GM10248 (cell line): ENCODE measurements around the gene CERS6.

Source experiments
- CTCF ChIA-PET: fragments of 300-600 bp; sonication (Branson Sonifier 250); formaldehyde crosslinking; extraction: SDS; loops from one replicate; lab custom pipeline; 2021; ENCODE audit warnings: antibody characterized with exemption; lab: Yijun Ruan, JAX
- POLR2A ChIA-PET: fragments of 350-650 bp; sonication (Branson Sonifier 250); formaldehyde crosslinking; extraction: SDS; loops from one replicate; lab custom pipeline; 2020; ENCODE audit warnings: antibody characterized with exemption; lab: Yijun Ruan, JAX
- DNase-seq: peaks from one replicate; pipeline ENCODE4 v3.0.0; 2012; ENCODE audit errors: extremely low spot score
- TF ChIP-seq, protein P1 (sequence below): IDR thresholded peaks from 2 replicates; pipeline ENCODE4 v1.5.1; 2012; ENCODE audit warnings: mild to moderate bottlenecking, low read depth; ENCODE audit errors: extremely low read depth, missing control alignments, control extremely low read depth

The CERS6 gene

DNA sequence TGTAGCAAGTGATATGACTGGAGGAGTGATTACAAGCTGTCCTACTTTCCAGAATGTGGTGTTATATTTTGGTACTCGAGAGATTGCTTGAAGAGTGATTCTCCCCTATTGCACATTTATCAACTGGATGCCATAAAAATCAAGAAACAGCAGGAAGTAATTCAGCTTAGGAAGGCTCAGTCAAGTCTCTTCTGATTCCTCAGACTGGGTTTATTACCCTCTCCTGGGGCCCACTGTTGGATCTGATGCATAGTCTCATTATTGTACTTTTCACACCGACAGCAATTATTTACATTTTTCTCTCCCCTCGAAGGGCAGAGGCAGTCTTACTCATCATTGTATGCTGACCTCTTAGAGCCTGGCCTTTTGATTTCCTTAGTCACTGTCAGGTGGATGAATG lies 355.6 kb downstream of the CERS6 start:
- no peak for DNase-seq
- ChIA-PET POLR2A (no interaction called here), CTCF (interaction anchor here (0.7 to 1.4 kb wide), 2 partner anchors 14 to 28 kb away, joined by 3 read pairs; no protein-coding TSS in a partner anchor)
- TF ChIP-seq, protein P1, sequence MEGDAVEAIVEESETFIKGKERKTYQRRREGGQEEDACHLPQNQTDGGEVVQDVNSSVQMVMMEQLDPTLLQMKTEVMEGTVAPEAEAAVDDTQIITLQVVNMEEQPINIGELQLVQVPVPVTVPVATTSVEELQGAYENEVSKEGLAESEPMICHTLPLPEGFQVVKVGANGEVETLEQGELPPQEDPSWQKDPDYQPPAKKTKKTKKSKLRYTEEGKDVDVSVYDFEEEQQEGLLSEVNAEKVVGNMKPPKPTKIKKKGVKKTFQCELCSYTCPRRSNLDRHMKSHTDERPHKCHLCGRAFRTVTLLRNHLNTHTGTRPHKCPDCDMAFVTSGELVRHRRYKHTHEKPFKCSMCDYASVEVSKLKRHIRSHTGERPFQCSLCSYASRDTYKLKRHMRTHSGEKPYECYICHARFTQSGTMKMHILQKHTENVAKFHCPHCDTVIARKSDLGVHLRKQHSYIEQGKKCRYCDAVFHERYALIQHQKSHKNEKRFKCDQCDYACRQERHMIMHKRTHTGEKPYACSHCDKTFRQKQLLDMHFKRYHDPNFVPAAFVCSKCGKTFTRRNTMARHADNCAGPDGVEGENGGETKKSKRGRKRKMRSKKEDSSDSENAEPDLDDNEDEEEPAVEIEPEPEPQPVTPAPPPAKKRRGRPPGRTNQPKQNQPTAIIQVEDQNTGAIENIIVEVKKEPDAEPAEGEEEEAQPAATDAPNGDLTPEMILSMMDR: no peak

DNA sequence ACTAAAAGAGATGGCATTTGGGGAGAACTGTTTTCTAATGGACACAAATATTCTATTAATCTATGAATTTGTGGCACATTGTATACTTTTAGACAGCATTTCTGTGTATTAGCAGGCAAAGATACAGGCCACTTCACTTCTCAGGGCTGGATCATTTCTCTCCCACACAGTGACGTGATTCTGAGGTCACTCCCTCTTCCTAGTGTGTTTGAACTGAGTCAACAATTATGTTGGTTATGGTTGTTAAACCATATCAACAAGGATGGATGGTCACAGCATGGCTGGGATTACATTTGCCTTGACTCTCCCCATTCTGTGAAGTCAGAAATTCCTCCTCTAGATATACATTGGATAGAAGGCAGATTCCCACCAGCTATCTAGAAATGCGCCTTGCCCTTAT lies 358.0 kb downstream of the CERS6 start:
- POLR2A ChIA-PET: no interaction called here
- TF ChIP-seq, protein P1: no peak

DNA sequence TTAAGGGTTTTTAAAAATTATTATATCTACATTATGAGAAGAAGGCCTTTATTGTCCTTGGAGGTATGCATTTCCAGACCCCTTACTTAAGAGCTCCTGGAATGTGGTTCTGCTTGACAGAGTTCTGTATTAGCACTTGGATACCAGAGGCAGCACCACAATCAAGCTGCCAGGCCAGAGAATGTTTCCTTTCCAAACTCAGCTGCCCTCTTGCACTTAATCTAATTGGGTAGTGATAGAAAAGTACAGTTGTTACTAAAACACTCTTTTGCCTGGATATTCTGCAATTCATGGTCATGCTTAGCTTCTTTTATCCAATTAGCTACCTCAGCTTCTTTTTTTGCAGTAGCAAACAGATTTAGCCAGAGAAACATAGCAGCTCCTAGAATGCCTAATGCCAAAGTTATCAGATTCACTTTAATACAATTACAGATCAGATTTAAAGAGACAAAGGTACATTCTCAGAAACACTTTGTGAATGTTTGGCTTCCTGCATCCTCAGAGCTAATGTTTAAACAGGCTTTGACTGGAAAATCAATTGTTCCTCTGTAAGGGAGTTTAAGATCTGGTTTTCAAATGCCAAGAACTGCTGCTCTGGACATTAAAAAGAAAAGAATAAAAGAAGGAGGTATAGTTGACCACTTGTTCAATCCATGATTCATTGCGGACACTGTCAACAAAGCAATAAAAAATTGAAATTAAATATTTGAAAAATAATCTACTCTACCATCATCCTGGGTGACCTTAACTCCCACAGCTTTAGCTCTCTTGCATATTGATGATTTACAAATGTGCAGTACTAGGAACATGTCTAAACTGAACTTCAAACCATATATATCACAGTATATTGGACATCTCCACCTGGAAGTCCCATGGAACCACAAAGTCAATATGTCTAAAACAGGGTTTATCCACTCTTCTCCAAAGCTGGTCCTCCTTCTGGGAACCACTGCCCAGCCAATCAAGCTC lies 359.2 kb downstream of the CERS6 start:
- ChIA-PET CTCF (no interaction called here), POLR2A (no interaction called here)
- TF ChIP-seq, protein P1: no peak
- DNase-seq: no peak

More for the DNA sequence above, 358.0 kb downstream of the CERS6 start:
- CTCF ChIA-PET: no interaction called here
- no peak for DNase-seq

DNA sequence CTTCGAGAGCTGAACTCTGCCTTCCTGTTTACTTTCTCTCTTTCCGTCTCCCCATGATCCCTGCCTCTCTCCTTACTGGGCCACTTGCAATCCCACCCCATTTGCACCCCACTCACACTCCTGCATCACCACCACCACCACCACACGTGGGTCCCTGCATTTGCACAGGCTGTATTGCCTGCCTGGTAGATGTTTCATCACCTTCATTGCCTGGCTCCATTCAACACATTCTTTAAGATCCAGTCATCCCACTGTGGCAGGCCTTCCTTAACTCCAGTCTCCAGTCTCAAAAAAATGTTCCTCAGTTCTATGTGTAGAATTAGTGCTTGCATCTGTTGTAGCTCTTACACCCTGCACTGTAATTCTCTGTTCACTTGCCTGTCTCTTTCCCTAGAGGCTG lies 360.3 kb downstream of the CERS6 start:
- no peak for DNase-seq
- CTCF ChIA-PET: no interaction called here
- POLR2A ChIA-PET: no interaction called here

DNA sequence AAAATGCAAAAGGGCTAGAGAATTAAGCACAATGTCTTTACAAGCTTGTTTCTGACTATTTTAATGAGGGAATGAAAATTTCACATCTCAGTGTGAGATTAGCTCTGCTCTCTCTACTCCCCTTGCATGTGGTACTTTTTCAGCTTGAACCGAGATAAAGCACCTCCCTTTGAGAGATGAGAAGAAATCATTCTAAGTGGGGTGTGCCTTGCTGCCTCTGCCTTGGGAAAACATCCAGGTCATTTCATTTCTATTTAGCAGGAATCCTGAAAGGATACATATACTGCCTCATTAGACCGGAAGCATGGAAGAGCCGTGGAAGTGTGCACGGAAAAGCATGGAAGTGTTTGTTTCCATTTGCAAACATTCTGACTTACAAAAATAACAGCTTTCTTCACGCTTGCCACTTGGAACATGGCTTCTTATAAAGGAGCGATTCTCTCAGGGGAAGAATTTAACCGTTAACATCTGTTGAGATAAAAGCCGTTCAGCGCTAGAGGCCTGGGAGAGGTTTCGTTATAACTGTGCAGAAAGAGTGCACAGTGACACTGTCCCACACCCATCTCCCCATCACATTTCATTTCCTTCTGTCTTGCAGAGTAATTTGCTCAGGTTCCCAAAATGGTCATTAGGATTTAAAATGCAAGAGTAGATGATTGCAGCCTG lies 363.1 kb downstream of the CERS6 start:
- ChIA-PET POLR2A (no interaction called here), CTCF (interaction anchor here (0.8 to 1.2 kb wide), 2 partner anchors 16 to 33 kb away, joined by 3 read pairs; no protein-coding TSS in a partner anchor)
- no peak for DNase-seq

More for the DNA sequence above, 360.3 kb downstream of the CERS6 start:
- TF ChIP-seq, protein P1: no peak

More for the DNA sequence above, 363.1 kb downstream of the CERS6 start:
- TF ChIP-seq, protein P1: no peak
